Panc1 (cell line): ENCODE results near the gene BAHCC1. TPM values are rescaled to one million over a fixed set of nuclear protein-coding genes. Genes with fewer than 3 reads are reported as not detected.

Experiments
- ATAC-seq: fragments of 200-7000 bp; cut with Tn5 transposase; 2 replicates; pipeline ENCODE4 v1.9.1; 2020; ENCODE audit warnings: mild to moderate bottlenecking, moderate library complexity
- BruUV-seq: library from RNA; stranded (reverse); fragments of 400-500 nt; replicated peaks from 2 replicates; lab custom pipeline; 2021; lab: Mats Ljungman, UMichigan
- CTCF ChIA-PET: fragments of 300-600 bp; sonication (Branson Sonifier 250); formaldehyde crosslinking; loops from one replicate; lab custom pipeline; 2022; ENCODE audit warnings: antibody characterized with exemption; lab: Charles Lee
- POLR2A ChIA-PET: fragments of 300-600 bp; sonication (Branson Sonifier 250); formaldehyde crosslinking; loops from one replicate; lab custom pipeline; 2022; ENCODE audit warnings: antibody characterized with exemption; lab: Charles Lee
- DNase-seq: peaks from one replicate; pipeline ENCODE4 v3.0.0-alpha.2; 2010; ENCODE audit warnings: low read depth, low spot score
- H3K27ac ChIP-seq: 2 replicates; pipeline ENCODE4 v1.5.1; 2011; ENCODE audit warnings: mild to moderate bottlenecking, low read length, inconsistent platforms
- H3K27me3 ChIP-seq: fragments of 200-500 bp; sonication (Bioruptor generic); 2 replicates; pipeline ENCODE4 v1.6.0; 2014; ENCODE audit warnings: low read length, inconsistent platforms; ENCODE audit not compliant: control insufficient read depth, insufficient read depth
- H3K36me3 ChIP-seq: fragments of 200-500 bp; sonication (Bioruptor generic); 2 replicates; pipeline ENCODE4 v1.5.1; 2014; ENCODE audit warnings: inconsistent platforms, mild to moderate bottlenecking, low read length, moderate library complexity; ENCODE audit not compliant: control insufficient read depth, insufficient read depth
- H3K4me1 ChIP-seq: 2 replicates; pipeline ENCODE4 v1.5.1; 2011; ENCODE audit warnings: inconsistent platforms, mild to moderate bottlenecking, low read length, moderate library complexity; ENCODE audit not compliant: control insufficient read depth, insufficient read depth
- H3K4me3 ChIP-seq, 2 experiments: 2 replicates each; pipeline ENCODE4 v1.5.1; 2011 to 2012; ENCODE audit warnings: low read depth in 2 of 2, low read length in 2 of 2, mild to moderate bottlenecking in 2 of 2, inconsistent platforms in 1 of 2, moderate library complexity in 1 of 2
- H3K9me3 ChIP-seq: fragments of 200-500 bp; sonication (Bioruptor generic); 2 replicates; pipeline ENCODE4 v1.5.1; 2014; ENCODE audit warnings: low read depth, mild to moderate bottlenecking, inconsistent platforms, low read length, moderate library complexity; ENCODE audit not compliant: control insufficient read depth, insufficient read depth
- CTCF ChIP-seq: fragments of 450-650 bp; IDR thresholded peaks from 2 replicates; pipeline ENCODE4 v1.5.1; 2017; ENCODE audit warnings: mild to moderate bottlenecking
- POLR2AphosphoS5 ChIP-seq: IDR thresholded peaks from 2 replicates; pipeline ENCODE4 v1.6.1; 2012; ENCODE audit warnings: mild to moderate bottlenecking, low read depth, low read length, moderate library complexity
- REST ChIP-seq, 2 experiments: IDR thresholded peaks; 2 replicates each; pipeline ENCODE4 v1.6.1; 2011 to 2012; ENCODE audit warnings: low read depth in 2 of 2, control low read depth in 1 of 2, low read length in 1 of 2, mild to moderate bottlenecking in 1 of 2, moderate library complexity in 1 of 2; ENCODE audit not compliant: insufficient read depth in 1 of 2
- SIN3A ChIP-seq: IDR thresholded peaks from 2 replicates; pipeline ENCODE4 v1.6.1; 2012; ENCODE audit warnings: low read depth, mild to moderate bottlenecking, low read length, moderate library complexity, borderline replicate concordance; ENCODE audit not compliant: insufficient read depth
- TCF7L2 ChIP-seq: IDR thresholded peaks from 2 replicates; pipeline ENCODE4 v1.6.1; 2011; ENCODE audit warnings: mild to moderate bottlenecking, low read depth, low read length, inconsistent platforms
- in situ Hi-C: cut with HindIII; loops from 2 replicates; pipeline ENCODE4 v1.10.0; 2016; ENCODE audit warnings: low sequenced_read_pairs, low pct_unique_long_range_greater_than_20kb
- intact Hi-C: fragments of 100-400 bp; cut with micrococcal nuclease; formaldehyde crosslinking; loops from one replicate; pipeline ENCODE4 v1.10.0; 2022; ENCODE audit not compliant: unreplicated experiment
- total RNA-seq: library from RNA; stranded (reverse); gene quantifications from one replicate; pipeline ENCODE4 v1.2.1, GENCODE V29; 2021; ENCODE audit not compliant: unreplicated experiment

The BAHCC1 gene
- total RNA-seq, 1 experiment from 2014 or later = 77.4 TPM

GRCh38 chr17:81405411-81405872 is 10.2 kb downstream of the BAHCC1 start:
- Histone ChIP-seq H3K27ac (peak overlapping the region; percentile 100), H3K36me3 (no peaks in the 10 kb centered on the region), H3K4me3 (peak overlapping the region in 1 of 2 experiments; percentile 37; a peak in 2 of 4 replicates), H3K27me3 (no peaks in the 10 kb centered on the region), H3K9me3 (no peaks in the 10 kb centered on the region), H3K4me1 (peaks cover 91% of the 10 kb centered on the region)
- CTCF ChIA-PET = no interaction called here
- no peak for TF ChIP-seq REST (IDR thresholded peaks at IDR 0.05; ENCODE audit: insufficient read depth in 1 of 2, low read depth in 2 of 2, low read length in 1 of 2)
- no peak for TF ChIP-seq SIN3A
- no peak for DNase-seq
- BruUV-seq = no TSS peak
- no peak for ATAC-seq
- in situ Hi-C loops = no loop called here
- intact Hi-C loops = no loop called here
- POLR2A ChIA-PET = interaction anchor here (0.6 to 1.9 kb wide), 4 partner anchors 8 to 98 kb away, joined by 3 to 14 read pairs (median 6); partner anchors contain the start of gene BAHCC1

- ChIA-PET POLR2A (interaction anchor here (1.0 kb wide), 1 partner anchor 9 kb away, joined by 10 read pairs; no protein-coding TSS in a partner anchor), CTCF (interaction anchor here (0.9 kb wide), 1 partner anchor 114 kb away, joined by 3 read pairs; no protein-coding TSS in a partner anchor)
- no TSS peak for BruUV-seq
- Histone ChIP-seq H3K4me3 (peak overlapping the region; percentile 7 to 9; a peak in 3 of 4 replicates), H3K27me3 (no peaks in the 10 kb centered on the region), H3K9me3 (no peaks in the 10 kb centered on the region), H3K36me3 (no peaks in the 10 kb centered on the region), H3K27ac (peak overlapping the region; percentile 100), H3K4me1 (peaks cover 85% of the 10 kb centered on the region)
- peak; percentile 10; the same call in 1 of the 2 replicates for ATAC-seq
- intact Hi-C loops (no loop called here), in situ Hi-C loops (no loop called here)
- no peak for TF ChIP-seq REST (IDR thresholded peaks at IDR 0.05; ENCODE audit: insufficient read depth in 1 of 2, low read depth in 2 of 2, low read length in 1 of 2)
- no peak for TF ChIP-seq TCF7L2
- no peak for TF ChIP-seq CTCF
- no peak for TF ChIP-seq SIN3A
- TF ChIP-seq POLR2AphosphoS5 = 0 out of 2 replicates have a peak, but pooled peaks have one; percentile 2
- DNase-seq = no peak
Observed at GRCh38 chr17:81406117-81406953, 11.1 kb downstream of the BAHCC1 start.
